Calu3 (cell line): ENCODE data around the gene EIF3I. TPM values are rescaled to one million over a fixed set of nuclear protein-coding genes. Genes with fewer than 3 reads are reported as not detected.

Experiments
- BruUV-seq: library from RNA; stranded (reverse); fragments of 400-500 nt; replicated peaks from 2 replicates; lab custom pipeline; 2021; lab: Mats Ljungman, UMichigan
- CTCF ChIA-PET: fragments of 300-600 bp; sonication (Branson Sonifier 250); formaldehyde crosslinking; loops from one replicate; lab custom pipeline; 2022; ENCODE audit warnings: antibody characterized with exemption; lab: Charles Lee
- DNase-seq: peaks from one replicate; pipeline ENCODE4 v3.0.0; 2022
- H3K27ac Mint-ChIP-seq: one replicate; pipeline ENCODE4 v1.8.0; 2022; ENCODE audit warnings: mixed read lengths; ENCODE audit not compliant: unreplicated experiment
- H3K27me3 Mint-ChIP-seq: one replicate; pipeline ENCODE4 v1.8.0; 2022; ENCODE audit warnings: mixed read lengths; ENCODE audit not compliant: unreplicated experiment
- H3K36me3 Mint-ChIP-seq: one replicate; pipeline ENCODE4 v1.8.0; 2022; ENCODE audit warnings: mild to moderate bottlenecking, moderate library complexity, mixed read lengths; ENCODE audit not compliant: insufficient read depth, unreplicated experiment
- H3K4me1 Mint-ChIP-seq: one replicate; pipeline ENCODE4 v1.8.0; 2022; ENCODE audit warnings: mild to moderate bottlenecking, low read depth, mixed read lengths; ENCODE audit not compliant: unreplicated experiment
- H3K4me3 Mint-ChIP-seq: one replicate; pipeline ENCODE4 v1.8.0; 2022; ENCODE audit warnings: mild to moderate bottlenecking, low read depth, moderate library complexity, mixed read lengths; ENCODE audit not compliant: unreplicated experiment
- H3K9me3 Mint-ChIP-seq: one replicate; pipeline ENCODE4 v1.8.0; 2022; ENCODE audit warnings: low read depth, mixed read lengths; ENCODE audit not compliant: unreplicated experiment
- CTCF ChIP-seq: fragments of 200-600 bp; IDR thresholded peaks from one replicate; pipeline ENCODE4 v1.8.0; 2022; ENCODE audit warnings: antibody characterized with exemption; ENCODE audit not compliant: unreplicated experiment
- intact Hi-C: fragments of 100-400 bp; cut with micrococcal nuclease; formaldehyde crosslinking; loops from one replicate; pipeline ENCODE4 v1.10.0; 2022; ENCODE audit not compliant: unreplicated experiment
- total RNA-seq: library from RNA; stranded (reverse); gene quantifications from 2 replicates; pipeline ENCODE4 v1.2.3, GENCODE V29; 2022

EIF3I gene
- total RNA-seq, 1 experiment from 2014 or later = 178 TPM

- no TSS peak for BruUV-seq
- TF ChIP-seq CTCF = no peak
- H3K4me3 Mint-ChIP-seq = peak within 1 kb of the TSS; percentile 95
- H3K4me1 Mint-ChIP-seq = peaks cover 23% of the 10 kb centered on the region
- H3K27me3 Mint-ChIP-seq = no peaks in the 10 kb centered on the region
- intact Hi-C loops = no loop called here
- DNase-seq = peak; percentile 93
- peak within 1 kb of the TSS; percentile 96 for H3K27ac Mint-ChIP-seq
- CTCF ChIA-PET = interaction anchor here (0.6 kb wide), 4 partner anchors 16 to 166 kb away, joined by 3 to 12 read pairs (median 4); partner anchors contain the start of gene KHDRBS1
- peaks cover 60% of the 10 kb centered on the region for H3K36me3 Mint-ChIP-seq
- H3K9me3 Mint-ChIP-seq = no peaks in the 10 kb centered on the region
Measured at GRCh38 chr1:32179443-32180185, 42.6 kb upstream of the EIF3I start, which contains the start of gene TXLNA. TXLNA (plus strand) TSS chr1:32179675; CDS start chr1:32180346, 671 bp downstream.

- Mint-ChIP-seq H3K9me3 (no peaks in the 10 kb centered on the region), H3K36me3 (peaks cover 60% of the 10 kb centered on the region)
- peak; percentile 47 for DNase-seq
Measured at GRCh38 chr1:32180186-32181060, 41.8 kb upstream of the EIF3I start.

GRCh38 chr1:32181065-32181464 is 41.1 kb upstream of the EIF3I start:
- H3K4me3 Mint-ChIP-seq = peak overlapping the region; percentile 95
- H3K27me3 Mint-ChIP-seq = no peaks in the 10 kb centered on the region
- H3K36me3 Mint-ChIP-seq = peaks cover 63% of the 10 kb centered on the region
- no TSS peak for BruUV-seq
- H3K27ac Mint-ChIP-seq = peak overlapping the region; percentile 96
- no peak for DNase-seq
- intact Hi-C loops = no loop called here
- no peaks in the 10 kb centered on the region for H3K9me3 Mint-ChIP-seq
- CTCF ChIA-PET = no interaction called here
- H3K4me1 Mint-ChIP-seq = peaks cover 32% of the 10 kb centered on the region
- TF ChIP-seq CTCF = no peak

More at GRCh38 chr1:32180186-32181060, 41.8 kb upstream of the EIF3I start:
- Mint-ChIP-seq H3K4me1 (peaks cover 27% of the 10 kb centered on the region), H3K27me3 (no peaks in the 10 kb centered on the region), H3K27ac (peak overlapping the region; percentile 96), H3K4me3 (peak overlapping the region; percentile 95)
- CTCF ChIA-PET = interaction anchor here (0.6 kb wide), 3 partner anchors 15 to 157 kb away, joined by 3 to 4 read pairs (median 3); no protein-coding TSS in a partner anchor
- intact Hi-C loops = no loop called here
- no peak for TF ChIP-seq CTCF
- TSS peak; percentile 47 for BruUV-seq

- CTCF ChIA-PET = no interaction called here
- Mint-ChIP-seq H3K27me3 (no peaks in the 10 kb centered on the region), H3K4me1 (peaks cover 37% of the 10 kb centered on the region), H3K4me3 (peak overlapping the region; percentile 95), H3K27ac (peak overlapping the region; percentile 96), H3K36me3 (peaks cover 64% of the 10 kb centered on the region), H3K9me3 (no peaks in the 10 kb centered on the region)
- no TSS peak for BruUV-seq
- TF ChIP-seq CTCF = no peak
- no peak for DNase-seq
- intact Hi-C loops = no loop called here
Measured at GRCh38 chr1:32181563-32181962, 40.6 kb upstream of the EIF3I start.
